ENCODE data around the gene RHEX.

- TF ChIP-seq CTCF (IDR thresholded peaks at IDR 0.05; ENCODE audit: insufficient read depth, low read depth, low read length): no peak
- TF ChIP-seq EZH2 (IDR thresholded peaks at IDR 0.05; ENCODE audit: insufficient read depth, low read length): no peak
Measured at GRCh38 chr1:206117151-206117948, 64.4 kb downstream of the RHEX start, which contains the start of gene AVPR1B.
